H9 (cell line): ENCODE results near the gene FBRSL1. TPM values are rescaled to one million over a fixed set of nuclear protein-coding genes. Genes with fewer than 3 reads are reported as not detected.

ENCODE experiments used
- DNase-seq: peaks from one replicate; pipeline ENCODE4 v3.0.0-alpha.2; 2017
- H2AFZ ChIP-seq: one replicate; pipeline ENCODE4 v1.6.1; 2013; ENCODE audit warnings: mild to moderate bottlenecking, low read length, control low read depth, moderate library complexity
- H2AK5ac ChIP-seq: 2 replicates; pipeline ENCODE4 v1.6.1; 2013; ENCODE audit warnings: low read length, control low read depth, mixed read lengths; ENCODE audit not compliant: insufficient read length
- H2BK120ac ChIP-seq: one replicate; pipeline ENCODE4 v1.6.1; 2013; ENCODE audit warnings: low read depth, mild to moderate bottlenecking, low read length, control low read depth, inconsistent platforms; ENCODE audit not compliant: poor library complexity, severe bottlenecking
- H2BK12ac ChIP-seq: 2 replicates; pipeline ENCODE4 v1.6.1; 2013; ENCODE audit warnings: low read length, control low read depth, mixed read lengths, low read depth; ENCODE audit not compliant: insufficient read length
- H2BK15ac ChIP-seq: 2 replicates; pipeline ENCODE4 v1.6.1; 2013; ENCODE audit warnings: low read depth, low read length, control low read depth
- H2BK20ac ChIP-seq: one replicate; pipeline ENCODE4 v1.6.1; 2013; ENCODE audit warnings: low read depth, mild to moderate bottlenecking, low read length, control low read depth, inconsistent platforms; ENCODE audit not compliant: poor library complexity, severe bottlenecking
- H2BK5ac ChIP-seq: 2 replicates; pipeline ENCODE4 v1.6.1; 2013; ENCODE audit warnings: low read length, control low read depth, mixed read lengths; ENCODE audit not compliant: insufficient read length
- H3K14ac ChIP-seq: 2 replicates; pipeline ENCODE4 v1.6.1; 2013; ENCODE audit warnings: low read length, control low read depth; ENCODE audit not compliant: insufficient read depth
- H3K18ac ChIP-seq: 2 replicates; pipeline ENCODE4 v1.6.1; 2013; ENCODE audit warnings: low read depth, mild to moderate bottlenecking, mixed read lengths, low read length, control low read depth; ENCODE audit not compliant: insufficient read length
- H3K23ac ChIP-seq: 2 replicates; pipeline ENCODE4 v1.6.1; 2013; ENCODE audit warnings: low read length, control low read depth, mixed read lengths, low read depth; ENCODE audit not compliant: insufficient read length
- H3K23me2 ChIP-seq: 2 replicates; pipeline ENCODE4 v1.6.1; 2013; ENCODE audit warnings: low read depth, mild to moderate bottlenecking, mixed read lengths, low read length, control low read depth; ENCODE audit not compliant: insufficient read length, poor library complexity, severe bottlenecking
- H3K27ac ChIP-seq: 2 replicates; pipeline ENCODE4 v1.5.1; 2013; ENCODE audit warnings: low read length, control low read depth, mixed read lengths, low read depth; ENCODE audit not compliant: insufficient read length
- H3K27me3 ChIP-seq: 2 replicates; pipeline ENCODE4 v1.6.1; 2013; ENCODE audit warnings: low read length, control low read depth, inconsistent platforms; ENCODE audit not compliant: insufficient read depth
- H3K4ac ChIP-seq: 2 replicates; pipeline ENCODE4 v1.6.1; 2013; ENCODE audit warnings: low read depth, mild to moderate bottlenecking, control low read depth, inconsistent platforms, low read length, moderate library complexity
- H3K4me1 ChIP-seq: 2 replicates; pipeline ENCODE4 v1.6.1; 2013; ENCODE audit warnings: low read length, control low read depth, inconsistent platforms; ENCODE audit not compliant: insufficient read depth
- H3K4me2 ChIP-seq: 2 replicates; pipeline ENCODE4 v1.6.1; 2013; ENCODE audit warnings: low read length, control low read depth, mixed read lengths; ENCODE audit not compliant: insufficient read length, insufficient read depth
- H3K56ac ChIP-seq: 2 replicates; pipeline ENCODE4 v1.6.1; 2013; ENCODE audit warnings: low read depth, mild to moderate bottlenecking, mixed read lengths, low read length, control low read depth; ENCODE audit not compliant: insufficient read length
- H3K79me1 ChIP-seq: 2 replicates; pipeline ENCODE4 v1.6.1; 2013; ENCODE audit warnings: low read depth, mild to moderate bottlenecking, moderate library complexity, low read length, control low read depth, inconsistent platforms; ENCODE audit not compliant: insufficient read depth, poor library complexity, severe bottlenecking
- H3K79me2 ChIP-seq: 2 replicates; pipeline ENCODE4 v1.6.1; 2013; ENCODE audit warnings: low read length, control low read depth, inconsistent platforms; ENCODE audit not compliant: insufficient read depth
- H3K9ac ChIP-seq: 2 replicates; pipeline ENCODE4 v1.6.1; 2013; ENCODE audit warnings: low read length, control low read depth, mixed read lengths; ENCODE audit not compliant: insufficient read length; ENCODE audit errors: extremely low read depth
- H3K9me3 ChIP-seq: one replicate; pipeline ENCODE4 v1.6.1; 2013; ENCODE audit warnings: low read depth, low read length, inconsistent platforms; ENCODE audit not compliant: control insufficient read depth
- H3T11ph ChIP-seq: one replicate; pipeline ENCODE4 v1.6.1; 2013; ENCODE audit warnings: mild to moderate bottlenecking, low read length, control low read depth, inconsistent platforms
- H4K20me1 ChIP-seq: one replicate; pipeline ENCODE4 v1.6.1; 2013; ENCODE audit not compliant: control insufficient read depth, insufficient read length, insufficient read depth
- H4K5ac ChIP-seq: 2 replicates; pipeline ENCODE4 v1.6.1; 2013; ENCODE audit warnings: low read depth, mild to moderate bottlenecking, mixed read lengths, low read length, control low read depth; ENCODE audit not compliant: insufficient read length
- H4K8ac ChIP-seq: replicated peaks from 2 replicates; pipeline ENCODE4 v1.6.1; 2013; ENCODE audit warnings: low read length, control low read depth, mixed read lengths, low read depth; ENCODE audit not compliant: insufficient read length
- H4K91ac ChIP-seq: 2 replicates; pipeline ENCODE4 v1.6.1; 2013; ENCODE audit warnings: low read depth, mild to moderate bottlenecking, moderate library complexity, mixed read lengths, low read length, control low read depth; ENCODE audit not compliant: insufficient read length
- H3K27ac Mint-ChIP-seq, 3 experiments: 2 replicates in 2 of 3; 3 replicates in 1 of 3; pipeline ENCODE4 v1.8.0; 2020 to 2021; ENCODE audit warnings: mixed read lengths in 3 of 3, mild to moderate bottlenecking in 1 of 3, moderate library complexity in 1 of 3
- H3K27me3 Mint-ChIP-seq: 2 replicates; pipeline ENCODE4 v1.8.0; 2021; ENCODE audit warnings: low read depth, mild to moderate bottlenecking, moderate library complexity, mixed read lengths
- H3K36me3 Mint-ChIP-seq, 3 experiments: 2 replicates in 2 of 3; 3 replicates in 1 of 3; pipeline ENCODE4 v1.8.0; 2020 to 2021; ENCODE audit warnings: low read depth in 3 of 3, mixed read lengths in 3 of 3; ENCODE audit not compliant: insufficient read depth in 1 of 3
- H3K4me1 Mint-ChIP-seq, 2 experiments: 2 replicates each; pipeline ENCODE4 v1.8.0; 2020; ENCODE audit warnings: mixed read lengths in 2 of 2
- H3K4me3 Mint-ChIP-seq, 2 experiments: 2 replicates in 1 of 2; 3 replicates in 1 of 2; pipeline ENCODE4 v1.8.0; 2020 to 2021; ENCODE audit warnings: mild to moderate bottlenecking in 2 of 2, mixed read lengths in 2 of 2, moderate library complexity in 1 of 2
- H3K9me3 Mint-ChIP-seq, 2 experiments: 2 replicates in 1 of 2; 3 replicates in 1 of 2; pipeline ENCODE4 v1.8.0; 2020; ENCODE audit warnings: mild to moderate bottlenecking in 2 of 2, mixed read lengths in 2 of 2, moderate library complexity in 1 of 2
- WGBS: extraction: QIAGEN DNeasy Blood & Tissue Kit; methylation state at CpG from one replicate; pipeline ENCODE4 v1.1.7; 2013; ENCODE audit warnings: missing lambda C conversion rate, low lambda C conversion rate, mixed read lengths; ENCODE audit not compliant: insufficient read length; ENCODE audit errors: extremely low coverage; 5-methylcytosine and 5-hydroxymethylcytosine counted together
- total RNA-seq: library from RNA; stranded (reverse); gene quantifications from 2 replicates; pipeline ENCODE4 v1.2.1, GENCODE V29; 2021
- TF ChIP-seq, protein P1 (sequence below): fragments of 200-600 bp; sonication (generic); conservative IDR thresholded peaks from 3 replicates; pipeline ENCODE4 v1.8.0; 2021; ENCODE audit warnings: antibody characterized with exemption, mild to moderate bottlenecking

The FBRSL1 gene
- total RNA-seq, 1 experiment from 2014 or later, result 90.8 TPM

DNA sequence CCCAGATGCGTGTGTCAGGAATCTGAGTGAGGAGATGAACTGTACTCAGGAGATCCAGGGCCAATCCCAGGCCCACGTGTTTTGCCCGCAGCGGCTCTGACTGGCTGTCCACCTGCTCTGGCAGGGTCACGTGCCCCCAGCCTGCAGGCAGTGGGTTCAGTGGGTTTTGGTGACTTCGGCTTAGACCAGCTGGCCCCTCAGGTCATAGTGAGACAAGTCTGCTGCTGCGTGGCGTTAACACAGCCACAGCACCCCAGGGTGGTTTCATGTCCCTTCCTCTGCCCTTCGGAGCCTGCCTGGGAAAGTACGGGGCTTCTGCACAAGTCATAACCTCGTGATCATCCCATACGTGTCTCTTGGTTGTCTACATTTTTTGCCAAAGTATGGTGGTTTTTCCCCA is 2.6 kb downstream of the FBRSL1 start:
- Histone ChIP-seq H3K56ac (no peak overlapping the region), H3T11ph (no peak overlapping the region), H3K9me3 (no peaks in the 10 kb centered on the region), H2BK20ac (no peak overlapping the region), H2AK5ac (no peak overlapping the region), H2BK120ac (no peak overlapping the region), H3K4me2 (no peak overlapping the region), H3K4me1 (no peaks in the 10 kb centered on the region; the same call in 1 of the 2 replicates), H3K23me2 (peaks cover 6% of the 10 kb centered on the region), H2BK5ac (no peak overlapping the region), H3K18ac (no peak overlapping the region), H3K79me2 (peaks cover 27% of the 10 kb centered on the region; the same call in 1 of the 2 replicates), H2BK15ac (no peak overlapping the region), H3K4ac (no peak overlapping the region), H4K91ac (no peak overlapping the region), H4K20me1 (no peaks in the 10 kb centered on the region), H4K5ac (no peak overlapping the region), H3K14ac (no peak overlapping the region), H2BK12ac (no peak overlapping the region), H3K27ac (no peak overlapping the region), H3K79me1 (peaks cover 11% of the 10 kb centered on the region), H3K23ac (no peak overlapping the region), H3K27me3 (peaks cover 3% of the 10 kb centered on the region; the same call in 1 of the 2 replicates), H4K8ac (no peak overlapping the region), H3K9ac (no peak overlapping the region), H2AFZ (no peak overlapping the region)
- TF ChIP-seq, protein P1, sequence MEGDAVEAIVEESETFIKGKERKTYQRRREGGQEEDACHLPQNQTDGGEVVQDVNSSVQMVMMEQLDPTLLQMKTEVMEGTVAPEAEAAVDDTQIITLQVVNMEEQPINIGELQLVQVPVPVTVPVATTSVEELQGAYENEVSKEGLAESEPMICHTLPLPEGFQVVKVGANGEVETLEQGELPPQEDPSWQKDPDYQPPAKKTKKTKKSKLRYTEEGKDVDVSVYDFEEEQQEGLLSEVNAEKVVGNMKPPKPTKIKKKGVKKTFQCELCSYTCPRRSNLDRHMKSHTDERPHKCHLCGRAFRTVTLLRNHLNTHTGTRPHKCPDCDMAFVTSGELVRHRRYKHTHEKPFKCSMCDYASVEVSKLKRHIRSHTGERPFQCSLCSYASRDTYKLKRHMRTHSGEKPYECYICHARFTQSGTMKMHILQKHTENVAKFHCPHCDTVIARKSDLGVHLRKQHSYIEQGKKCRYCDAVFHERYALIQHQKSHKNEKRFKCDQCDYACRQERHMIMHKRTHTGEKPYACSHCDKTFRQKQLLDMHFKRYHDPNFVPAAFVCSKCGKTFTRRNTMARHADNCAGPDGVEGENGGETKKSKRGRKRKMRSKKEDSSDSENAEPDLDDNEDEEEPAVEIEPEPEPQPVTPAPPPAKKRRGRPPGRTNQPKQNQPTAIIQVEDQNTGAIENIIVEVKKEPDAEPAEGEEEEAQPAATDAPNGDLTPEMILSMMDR, result no peak
- no CpG with 5 or more reads among the region's 12 CpGs for WGBS
- no peak overlapping the region for H3K27ac Mint-ChIP-seq
- H3K36me3 Mint-ChIP-seq, result peaks cover 5% of the 10 kb centered on the region in 3 experiments
- peak overlapping the region; percentile 78 to 87; a peak in 4 of 5 replicates for H3K4me3 Mint-ChIP-seq
- peaks cover 18 to 23% of the 10 kb centered on the region in 2 experiments for H3K4me1 Mint-ChIP-seq
- DNase-seq, result no peak
- peaks cover 31% of the 10 kb centered on the region for H3K27me3 Mint-ChIP-seq
- H3K9me3 Mint-ChIP-seq, result no peaks in the 10 kb centered on the region
